ENCODE data around the gene FAM186B.

GRCh38 chr12:49538510-49539403, 66.7 kb downstream of the FAM186B start, which contains the start of gene KCNH3:
- no peak for TF ChIP-seq EZH2 (IDR thresholded peaks at IDR 0.05)
- TF ChIP-seq CTCF (IDR thresholded peaks at IDR 0.05 in 2 of 3, conservative IDR thresholded peaks at IDR 0.05 in 1 of 3; ENCODE audit: borderline replicate concordance in 1 of 3, insufficient read depth in 1 of 3, low read depth in 2 of 3, low read length in 2 of 3): no peak
- no peak for TF ChIP-seq POLR2A (IDR thresholded peaks at IDR 0.05; ENCODE audit: borderline replicate concordance, extremely low read depth, insufficient read depth, insufficient read length)
